Prostate gland (tissue), 2 donors: ENCODE results near the gene TOMM70.
A peak's percentile ranks its signal among the peaks of the same experiment; 100 is the strongest.

Experiments
- POLR2A ChIP-seq: fragments of 450-650 bp; IDR thresholded peaks from one replicate; pipeline ENCODE4 v1.6.1; 2016; ENCODE audit warnings: antibody characterized with exemption, mild to moderate bottlenecking
- POLR2AphosphoS5 ChIP-seq: sonication (generic); formaldehyde crosslinking; IDR thresholded peaks from one replicate; pipeline ENCODE4 v1.6.1; 2017; ENCODE audit warnings: antibody characterized with exemption
- TF ChIP-seq, protein P1 (sequence below), 4 experiments: fragments of 200-600 bp in 2 of 4; fragments of 450-650 bp in 2 of 4; sonication (generic) in 2 of 4; IDR thresholded peaks; 1 replicate in 3 of 4; 2 replicates in 1 of 4; pipeline ENCODE4 v1.5.1; 2016 to 2019; ENCODE audit warnings: antibody characterized with exemption in 4 of 4, mild to moderate bottlenecking in 2 of 4, moderate library complexity in 2 of 4

DNA sequence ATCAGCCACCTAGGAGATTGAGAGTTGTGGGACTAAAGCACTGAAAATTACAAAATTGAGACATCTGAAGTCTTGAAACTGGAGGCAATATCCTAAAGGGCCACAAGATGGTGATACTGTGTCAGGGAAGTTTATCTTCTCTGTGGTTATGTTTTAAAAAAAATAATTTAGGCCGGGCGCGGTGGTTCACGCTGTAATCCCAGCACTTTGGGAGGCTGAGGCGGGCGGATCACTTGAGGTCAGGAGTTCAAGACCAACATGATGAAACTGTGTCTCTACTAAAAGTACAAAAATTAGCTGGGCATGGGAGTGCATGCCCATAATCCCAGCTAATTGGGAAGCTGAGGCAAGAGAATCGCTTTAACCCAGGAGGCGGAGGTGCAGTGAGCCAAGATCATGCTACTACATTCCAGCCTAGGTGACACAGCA is 84.2 kb downstream of the TOMM70 start:
- TF ChIP-seq, protein P1, sequence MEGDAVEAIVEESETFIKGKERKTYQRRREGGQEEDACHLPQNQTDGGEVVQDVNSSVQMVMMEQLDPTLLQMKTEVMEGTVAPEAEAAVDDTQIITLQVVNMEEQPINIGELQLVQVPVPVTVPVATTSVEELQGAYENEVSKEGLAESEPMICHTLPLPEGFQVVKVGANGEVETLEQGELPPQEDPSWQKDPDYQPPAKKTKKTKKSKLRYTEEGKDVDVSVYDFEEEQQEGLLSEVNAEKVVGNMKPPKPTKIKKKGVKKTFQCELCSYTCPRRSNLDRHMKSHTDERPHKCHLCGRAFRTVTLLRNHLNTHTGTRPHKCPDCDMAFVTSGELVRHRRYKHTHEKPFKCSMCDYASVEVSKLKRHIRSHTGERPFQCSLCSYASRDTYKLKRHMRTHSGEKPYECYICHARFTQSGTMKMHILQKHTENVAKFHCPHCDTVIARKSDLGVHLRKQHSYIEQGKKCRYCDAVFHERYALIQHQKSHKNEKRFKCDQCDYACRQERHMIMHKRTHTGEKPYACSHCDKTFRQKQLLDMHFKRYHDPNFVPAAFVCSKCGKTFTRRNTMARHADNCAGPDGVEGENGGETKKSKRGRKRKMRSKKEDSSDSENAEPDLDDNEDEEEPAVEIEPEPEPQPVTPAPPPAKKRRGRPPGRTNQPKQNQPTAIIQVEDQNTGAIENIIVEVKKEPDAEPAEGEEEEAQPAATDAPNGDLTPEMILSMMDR (IDR thresholded peaks at IDR 0.05) = peak in 3 of 4 experiments; percentile 58 to 70 (median 63)
- TF ChIP-seq POLR2A (no peak), POLR2AphosphoS5 (no peak)
